Tongue (tissue), 2 donors: Measurements from ENCODE around the gene SLC12A4. TPM values are rescaled to one million over a fixed set of nuclear protein-coding genes. Genes with fewer than 3 reads are reported as not detected.
"Not testable (repeated sequence)": the region's sequence is repeated elsewhere in the genome, so short reads cannot be mapped to it uniquely, and the experiment has no call there.

ENCODE experiments used
- DNase-seq: peaks from one replicate; pipeline ENCODE4 v3.0.0-alpha.2; 2015
- total RNA-seq: library from RNA; depleted of rRNA; stranded (reverse); fragments of >200 nt; gene quantifications from one replicate; pipeline ENCODE4 v1.2.3, GENCODE V29; 2014

The SLC12A4 gene
- total RNA-seq, 1 donor from 2014 or later = 70.4 TPM

- DNase-seq = no peak
These were observed 42.2 kb downstream of the SLC12A4 start for GRCh38 chr16:67926181-67926750.

GRCh38 chr16:67924140-67924906, 44.1 kb downstream of the SLC12A4 start:
- DNase-seq = no peak

GRCh38 chr16:67923414-67924116, 44.9 kb downstream of the SLC12A4 start:
- DNase-seq = no peak

- no peak for DNase-seq
These were observed 45.7 kb downstream of the SLC12A4 start for GRCh38 chr16:67922740-67923139.

- DNase-seq = no peak
These were observed 46.2 kb downstream of the SLC12A4 start for GRCh38 chr16:67922221-67922620.

- DNase-seq = no peak
These were observed 48.7 kb downstream of the SLC12A4 start for GRCh38 chr16:67919622-67920221.

GRCh38 chr16:67917852-67918236, 50.6 kb downstream of the SLC12A4 start:
- DNase-seq = no peak

- peak; percentile 86 for DNase-seq
These were observed 51.1 kb downstream of the SLC12A4 start for GRCh38 chr16:67917140-67917851.

- DNase-seq = no peak
These were observed 52.4 kb downstream of the SLC12A4 start for GRCh38 chr16:67915831-67916723.

GRCh38 chr16:67915496-67915769, 53.0 kb downstream of the SLC12A4 start:
- DNase-seq = not testable (repeated sequence)

GRCh38 chr16:67914758-67915495, 53.5 kb downstream of the SLC12A4 start:
- no peak for DNase-seq

- peak; percentile 90 for DNase-seq
These were observed 58.3 kb downstream of the SLC12A4 start for GRCh38 chr16:67910158-67910557.

GRCh38 chr16:67909056-67909742, 59.2 kb downstream of the SLC12A4 start:
- DNase-seq = no peak

- DNase-seq = no peak
These were observed 60.8 kb downstream of the SLC12A4 start for GRCh38 chr16:67907397-67908180.

- no peak for DNase-seq
These were observed 65.6 kb downstream of the SLC12A4 start for GRCh38 chr16:67902831-67903230.

GRCh38 chr16:67901734-67902133, 66.7 kb downstream of the SLC12A4 start:
- no peak for DNase-seq

GRCh38 chr16:67897231-67897630, 71.2 kb downstream of the SLC12A4 start:
- DNase-seq = peak; percentile 66

- DNase-seq = no peak
These were observed 74.6 kb downstream of the SLC12A4 start for GRCh38 chr16:67893743-67894399.
